Aorta (tissue), 5 donors: Measurements from ENCODE around the gene FAM131B. TPM values are rescaled to one million over a fixed set of nuclear protein-coding genes. Genes with fewer than 3 reads are reported as not detected.
A peak's percentile ranks its signal among the peaks of the same experiment; 100 is the strongest.

Source experiments
- ATAC-seq: fragments of 200-7000 bp; cut with Tn5 transposase; one replicate; pipeline ENCODE4 v1.9.1; 2022; ENCODE audit warnings: moderate library complexity; ENCODE audit not compliant: low FRiP score
- DNase-seq, 2 donors: peaks; one replicate each; pipeline ENCODE4 v3.0.0-alpha.2; 2020
- H3K27ac ChIP-seq, 2 donors: one replicate each; pipeline ENCODE4 v1.5.1; 2013; ENCODE audit warnings: low read length in 2 of 2, mild to moderate bottlenecking in 2 of 2, moderate library complexity in 2 of 2, control low read depth in 1 of 2, inconsistent platforms in 1 of 2, low read depth in 1 of 2
- H3K27me3 ChIP-seq, 2 donors: one replicate each; pipeline ENCODE4 v1.6.1; 2013; ENCODE audit warnings: control low read depth in 1 of 2, low read length in 1 of 2, mild to moderate bottlenecking in 1 of 2, moderate library complexity in 1 of 2; ENCODE audit not compliant: insufficient read depth in 2 of 2, control insufficient read depth in 1 of 2
- H3K36me3 ChIP-seq, 2 donors: one replicate each; pipeline ENCODE4 v1.6.1; 2013; ENCODE audit warnings: control low read depth in 1 of 2, low read length in 1 of 2, mild to moderate bottlenecking in 1 of 2; ENCODE audit not compliant: insufficient read depth in 2 of 2, control insufficient read depth in 1 of 2
- H3K4me1 ChIP-seq, 2 donors: one replicate each; pipeline ENCODE4 v1.6.1; 2013; ENCODE audit warnings: low read length in 2 of 2, control low read depth in 1 of 2, mild to moderate bottlenecking in 1 of 2, moderate library complexity in 1 of 2; ENCODE audit not compliant: insufficient read depth in 2 of 2, control insufficient read depth in 1 of 2
- H3K4me3 ChIP-seq, 2 donors: one replicate each; pipeline ENCODE4 v1.5.1; 2013; ENCODE audit warnings: low read length in 2 of 2, control low read depth in 1 of 2, mild to moderate bottlenecking in 1 of 2
- H3K9me3 ChIP-seq: one replicate; pipeline ENCODE4 v1.6.1; 2013; ENCODE audit warnings: mild to moderate bottlenecking, low read length; ENCODE audit not compliant: control insufficient read depth
- WGBS, 2 donors: extraction: QIAGEN DNeasy Blood & Tissue Kit; methylation state at CpG; one replicate each; pipeline ENCODE4 v1.1.7; 2013; 5-methylcytosine and 5-hydroxymethylcytosine counted together
- intact Hi-C, 2 donors: fragments of 100-400 bp; cut with DNase I; formaldehyde crosslinking; loops; one replicate each; pipeline versions ENCODE4 v1.14.2 to v1.15.0; 2022
- polyA plus RNA-seq, 2 donors: library from polyadenylated mRNA; stranded (reverse); fragments of 200-250 nt; gene quantifications; one replicate each; pipeline ENCODE4 v1.2.3, GENCODE V29; 2013
- total RNA-seq, 2 donors: library from RNA; stranded (reverse); fragmentation: NEBNext Ultra II Directional; extraction: Animal tissue kit (Norgen Biotek cat#: 25700); gene quantifications; one replicate each; pipeline ENCODE4 v1.2.1, GENCODE V29; 2021
- donor health status: healthy with polysubstance abuse.
- donor health status: Bipolar disorder and iron deficiency.
- donor health status: DM: no; HTN: no; CAD: no.
- donor health status: DM: no; HTN: no; CAD: no.
- donor health status: DM: yes; HTN: yes; CAD: no.

FAM131B gene
- total and polyA plus RNA-seq, 4 donors, result 0.41 to 3.8 (median 1.9) TPM

- no peak for ATAC-seq
- intact Hi-C loops, result loop anchor here in 1 of 2 donors (1.0 kb wide), 1 partner anchor 10 kb away; the partner anchor contains the start of gene ZYX
- DNase-seq, result peak in 1 of 2 donors; percentile 72
- H3K4me3 ChIP-seq, result no peak overlapping the region
- H3K9me3 ChIP-seq, result no peaks in the 10 kb centered on the region
- no peaks in the 10 kb centered on the region for H3K27me3 ChIP-seq
- WGBS, 2 donors, result 32 to 43% methylated on average over 9 of the region's 9 CpGs
- peaks cover 0 to 2% of the 10 kb centered on the region in 2 donors for H3K36me3 ChIP-seq
- peaks cover 0 to 4% of the 10 kb centered on the region in 2 donors for H3K4me1 ChIP-seq
- H3K27ac ChIP-seq, result peak overlapping the region; percentile 37 to 52
Observed at GRCh38 chr7:143390773-143391317, 28.3 kb upstream of the FAM131B start.

- Histone ChIP-seq H3K27me3 (no peaks in the 10 kb centered on the region), H3K4me3 (no peak overlapping the region), H3K9me3 (no peaks in the 10 kb centered on the region), H3K27ac (peak overlapping the region in 1 of 2 donors; percentile 34), H3K36me3 (peaks cover 0 to 2% of the 10 kb centered on the region in 2 donors), H3K4me1 (peaks cover 0 to 4% of the 10 kb centered on the region in 2 donors)
- intact Hi-C loops, result no loop called here
- 56 to 60% methylated on average over 5 to 10 of the region's 10 CpGs for WGBS, 2 donors
- ATAC-seq (no peak), DNase-seq (peak in 1 of 2 donors; percentile 68)
Observed at GRCh38 chr7:143390104-143390772, 27.7 kb upstream of the FAM131B start.

GRCh38 chr7:143389316-143390103 is 27.0 kb upstream of the FAM131B start:
- Histone ChIP-seq H3K36me3 (peaks cover 0 to 2% of the 10 kb centered on the region in 2 donors), H3K4me3 (no peak overlapping the region), H3K4me1 (peaks cover 0 to 4% of the 10 kb centered on the region in 2 donors), H3K27me3 (no peaks in the 10 kb centered on the region), H3K9me3 (no peaks in the 10 kb centered on the region), H3K27ac (peak overlapping the region in 1 of 2 donors; percentile 19)
- WGBS, 2 donors, result 52 to 56% methylated on average over 15 of the region's 15 CpGs
- intact Hi-C loops, result no loop called here
- DNase-seq, result peak; percentile 20 to 70
- no peak for ATAC-seq

GRCh38 chr7:143388491-143389101 is 26.1 kb upstream of the FAM131B start:
- 60 to 63% methylated on average over 28 of the region's 28 CpGs for WGBS, 2 donors
- no peak overlapping the region for H3K4me3 ChIP-seq

GRCh38 chr7:143388051-143388450 is 25.5 kb upstream of the FAM131B start:
- WGBS, 2 donors, result 40 to 45% methylated on average over 8 to 10 of the region's 10 CpGs
- Histone ChIP-seq H3K4me1 (peaks cover 2 to 4% of the 10 kb centered on the region in 2 donors), H3K36me3 (peaks cover 0 to 2% of the 10 kb centered on the region in 2 donors), H3K4me3 (no peak overlapping the region), H3K9me3 (no peaks in the 10 kb centered on the region), H3K27me3 (no peaks in the 10 kb centered on the region), H3K27ac (peak overlapping the region in 1 of 2 donors; percentile 11)
- intact Hi-C loops, result no loop called here
- ATAC-seq (no peak), DNase-seq (peak; percentile 41 to 71)

More at GRCh38 chr7:143388491-143389101, 26.1 kb upstream of the FAM131B start:
- peak overlapping the region in 1 of 2 donors; percentile 19 for H3K27ac ChIP-seq
- H3K4me1 ChIP-seq, result peaks cover under 1 to 4% of the 10 kb centered on the region in 2 donors
- H3K36me3 ChIP-seq, result peaks cover 0 to 2% of the 10 kb centered on the region in 2 donors
- intact Hi-C loops, result no loop called here
- ATAC-seq (no peak), DNase-seq (peak in 1 of 2 donors; percentile 55)
- H3K9me3 ChIP-seq, result no peaks in the 10 kb centered on the region
- no peaks in the 10 kb centered on the region for H3K27me3 ChIP-seq

- intact Hi-C loops, result no loop called here
- peaks cover 0 to 3% of the 10 kb centered on the region in 2 donors for H3K36me3 ChIP-seq
Observed at GRCh38 chr7:143387156-143387975, 24.9 kb upstream of the FAM131B start.

GRCh38 chr7:143385891-143386781 is 23.6 kb upstream of the FAM131B start:
- H3K27ac ChIP-seq, result peak overlapping the region in 1 of 2 donors; percentile 9
- ATAC-seq (no peak), DNase-seq (peak; percentile 68)
- H3K4me3 ChIP-seq, result no peak overlapping the region
- H3K9me3 ChIP-seq, result no peaks in the 10 kb centered on the region
- peaks cover 0 to 3% of the 10 kb centered on the region in 2 donors for H3K36me3 ChIP-seq
- WGBS, 2 donors, result 11 to 16% methylated on average over 14 to 19 of the region's 19 CpGs
- H3K27me3 ChIP-seq, result no peaks in the 10 kb centered on the region
- intact Hi-C loops, result no loop called here
- peaks cover 2 to 4% of the 10 kb centered on the region in 2 donors for H3K4me1 ChIP-seq

More at GRCh38 chr7:143387156-143387975, 24.9 kb upstream of the FAM131B start:
- ATAC-seq, result no peak
- DNase-seq, result peak in 1 of 2 donors; percentile 75
- peak overlapping the region in 1 of 2 donors; percentile 22 for H3K27ac ChIP-seq
- no peak overlapping the region for H3K4me3 ChIP-seq
- no peaks in the 10 kb centered on the region for H3K27me3 ChIP-seq
- no peaks in the 10 kb centered on the region for H3K9me3 ChIP-seq
- 31 to 37% methylated on average over 23 of the region's 23 CpGs for WGBS, 2 donors
- peaks cover 2 to 4% of the 10 kb centered on the region in 2 donors for H3K4me1 ChIP-seq
